GM21381 (cell line): Measurements from ENCODE around the gene PDZRN4.
"Not testable (repeated sequence)": the region's sequence is repeated elsewhere in the genome, so short reads cannot be mapped to it uniquely, and the experiment has no call there.

Experiments used
- ATAC-seq: cut with Tn5 transposase; IDR thresholded peaks from one replicate; pipeline ENCODE4 v1.9.1; 2021; ENCODE audit warnings: mild to moderate bottlenecking, moderate library complexity; ENCODE audit not compliant: unreplicated experiment

PDZRN4 gene

DNA sequence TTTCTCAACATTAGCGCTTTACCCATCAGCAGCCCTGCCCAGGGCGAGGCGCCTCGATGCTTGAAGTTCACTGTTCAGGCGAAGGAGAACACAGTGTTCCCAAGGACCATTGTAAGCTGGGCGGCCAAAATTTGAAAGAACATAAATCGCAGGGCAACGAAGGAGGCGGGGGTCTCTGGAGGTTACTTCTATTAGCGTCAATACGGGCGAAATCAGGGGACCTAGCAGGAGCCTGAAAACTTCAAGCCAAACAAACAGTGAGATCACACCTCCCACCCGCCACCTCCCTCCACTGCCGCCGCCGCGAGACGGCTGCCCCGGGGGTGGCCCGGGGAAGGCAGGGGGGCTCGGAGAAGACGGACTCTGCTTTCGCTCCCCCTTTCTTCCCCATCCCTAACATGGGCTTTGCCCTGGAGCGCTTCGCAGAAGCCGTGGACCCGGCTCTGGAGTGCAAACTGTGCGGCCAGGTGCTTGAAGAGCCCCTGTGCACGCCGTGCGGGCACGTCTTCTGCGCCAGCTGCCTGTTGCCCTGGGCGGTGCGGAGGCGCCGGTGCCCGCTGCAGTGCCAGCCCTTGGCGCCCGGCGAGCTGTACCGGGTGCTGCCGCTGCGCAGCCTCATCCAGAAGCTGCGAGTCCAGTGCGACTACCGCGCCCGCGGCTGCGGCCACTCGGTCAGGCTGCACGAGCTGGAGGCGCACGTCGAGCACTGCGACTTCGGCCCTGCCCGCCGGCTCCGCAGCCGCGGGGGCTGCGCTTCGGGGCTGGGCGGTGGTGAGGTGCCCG, at the start of gene PDZRN4:
Gene PDZRN4 (plus strand): TSS at position 263 of the 783 bp plus-strand sequence.
- no peak for ATAC-seq

DNA sequence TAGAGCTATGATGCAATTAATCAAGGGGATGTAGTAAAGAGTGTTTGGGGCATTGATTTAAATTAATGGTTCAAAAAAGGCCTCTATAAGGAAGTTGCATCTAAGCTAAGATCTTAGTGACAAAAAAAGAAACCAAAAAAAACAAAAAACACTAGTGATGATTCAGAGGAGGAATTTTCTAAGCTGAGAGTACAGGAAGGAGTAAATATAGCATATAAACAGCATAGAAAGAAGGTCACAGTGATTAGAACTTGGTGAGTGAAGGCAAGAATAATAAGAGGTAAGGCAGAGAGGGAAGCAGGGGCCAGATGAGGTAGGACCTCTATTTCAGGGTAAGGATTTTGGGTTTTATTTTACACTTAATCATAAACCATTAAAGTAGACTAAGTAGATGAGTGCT, 48.0 kb upstream of the PDZRN4 start:
- ATAC-seq = no peak

DNA sequence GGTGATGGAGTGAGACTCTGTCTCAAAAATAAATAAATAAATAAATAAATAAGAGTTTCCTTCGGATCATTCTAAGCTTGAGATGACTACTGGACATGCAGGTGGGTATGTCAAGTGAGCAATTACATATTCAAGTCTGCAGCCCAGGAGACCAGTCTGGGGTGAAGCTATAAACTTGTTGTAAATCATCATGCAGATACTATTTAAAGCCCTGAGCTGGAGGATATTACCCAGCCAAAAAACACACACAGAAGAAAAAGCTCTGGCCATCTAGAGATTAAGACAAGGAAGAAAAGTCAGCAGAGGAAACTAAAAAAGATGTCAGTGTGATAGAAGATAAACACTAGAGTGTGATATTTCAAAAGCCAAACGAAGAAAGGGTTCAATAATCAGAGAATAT, 47.0 kb upstream of the PDZRN4 start:
- no peak for ATAC-seq

DNA sequence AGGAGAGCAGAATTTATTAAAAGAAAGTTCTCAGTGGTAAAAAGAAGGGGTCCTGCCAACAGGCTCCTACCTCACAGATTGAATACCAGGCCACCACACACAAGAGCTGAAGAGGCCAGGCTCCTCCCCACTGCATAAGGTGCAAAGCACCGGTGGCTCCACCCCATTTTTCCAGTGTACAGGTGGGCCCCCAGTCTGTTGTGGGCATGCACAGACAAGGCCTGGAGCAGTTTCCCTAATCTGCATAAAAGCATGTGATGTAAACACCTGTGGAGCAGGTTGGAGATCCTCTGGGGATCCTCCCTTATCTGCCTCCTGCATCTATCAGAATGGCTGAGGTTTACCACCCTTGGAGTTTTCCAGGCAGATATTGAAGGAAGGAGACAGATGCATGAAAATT, 45.7 kb upstream of the PDZRN4 start:
- ATAC-seq = no peak

DNA sequence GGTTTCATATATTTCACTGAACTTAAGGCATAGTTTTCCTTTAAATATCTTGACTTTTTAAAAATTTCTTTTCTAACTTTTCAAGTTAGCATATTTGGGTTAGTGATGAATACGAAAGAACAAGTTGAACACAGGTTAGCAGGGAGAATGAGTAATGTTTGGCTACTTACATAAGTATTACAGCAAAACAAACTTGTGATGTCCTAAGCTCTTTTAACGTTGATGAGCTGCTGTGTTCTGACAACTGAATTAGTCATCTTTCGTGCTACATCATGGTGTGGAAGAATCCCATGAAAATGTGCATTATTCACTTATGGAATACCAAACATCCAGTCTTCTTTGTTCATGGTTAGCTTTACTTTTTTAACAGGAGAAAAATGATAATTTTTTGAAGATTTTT, 36.3 kb upstream of the PDZRN4 start:
- ATAC-seq = no peak

DNA sequence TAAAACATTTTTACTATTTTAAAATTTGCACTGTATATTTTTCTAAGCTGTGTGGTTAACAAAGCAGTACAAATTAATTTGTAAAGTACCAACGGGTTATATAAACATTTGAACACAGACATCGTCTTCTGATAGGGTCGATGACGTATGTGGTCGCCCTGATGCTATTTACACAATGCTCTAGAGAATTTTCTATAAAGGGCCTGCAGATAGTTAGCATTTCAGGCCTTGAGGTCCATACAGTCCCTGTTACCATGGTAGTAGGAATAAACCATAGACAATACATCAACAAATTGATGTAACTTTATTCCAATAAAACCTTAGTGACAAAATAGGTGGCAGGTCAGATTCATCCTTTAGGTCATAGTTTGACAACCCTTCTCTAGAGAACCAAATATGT, 25.7 kb upstream of the PDZRN4 start:
- no peak for ATAC-seq

DNA sequence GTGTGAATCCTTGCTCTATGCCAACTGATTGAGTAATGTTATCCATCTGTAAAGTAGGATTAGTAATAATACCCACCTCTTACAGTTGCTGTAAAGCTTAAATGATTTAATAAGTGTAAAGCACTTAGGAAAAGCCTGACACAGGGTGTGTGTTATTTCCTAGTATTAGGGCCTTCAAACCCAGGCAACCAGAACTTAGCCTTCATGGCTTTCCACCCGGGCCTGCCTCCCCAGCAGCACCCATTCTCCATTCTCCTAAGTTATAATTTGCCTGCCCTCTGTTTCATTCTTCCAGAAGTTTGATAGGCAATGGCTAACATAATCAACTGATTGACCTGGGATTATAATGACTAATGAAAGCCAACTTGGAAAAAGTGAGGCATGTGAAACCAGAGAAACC, 20.4 kb upstream of the PDZRN4 start:
- ATAC-seq = no peak

DNA sequence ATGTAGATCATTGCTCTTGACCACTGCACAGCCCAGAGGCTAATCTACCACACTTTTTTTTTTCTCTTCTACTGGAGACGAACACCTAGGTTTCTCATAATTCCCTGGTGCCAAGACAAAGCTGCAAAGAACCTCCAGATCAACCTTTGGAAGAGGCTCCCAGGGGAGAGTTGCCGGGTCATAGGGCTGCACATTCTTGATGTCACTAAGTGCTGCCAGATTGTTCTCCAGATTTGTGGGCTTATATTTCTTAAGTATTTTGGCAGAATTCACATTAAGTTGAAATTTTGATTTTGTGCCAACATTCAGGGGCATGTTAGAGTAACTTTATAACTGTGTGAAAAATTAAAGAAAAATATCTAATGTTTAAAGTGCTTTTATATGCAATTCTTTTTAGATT, 13.5 kb upstream of the PDZRN4 start:
- ATAC-seq = no peak

DNA sequence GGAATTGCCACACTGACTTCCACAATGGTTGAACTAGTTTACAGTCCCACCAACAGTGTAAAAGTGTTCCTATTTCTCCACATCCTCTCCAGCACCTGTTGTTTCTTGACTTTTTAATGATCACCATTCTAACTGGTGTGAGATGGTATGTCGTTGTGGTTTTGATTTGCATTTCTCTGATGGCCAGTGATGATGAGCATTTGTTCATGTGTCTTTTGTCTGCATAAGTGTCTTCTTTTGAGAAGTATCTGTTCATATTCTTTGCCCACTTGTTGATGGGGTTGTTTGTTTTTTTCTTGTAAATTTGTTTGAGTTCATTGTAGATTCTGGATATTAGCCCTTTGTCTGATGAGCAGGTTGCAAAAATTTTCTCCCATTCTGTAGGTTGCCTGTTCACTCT, 8.6 kb upstream of the PDZRN4 start:
- not testable (repeated sequence) for ATAC-seq

DNA sequence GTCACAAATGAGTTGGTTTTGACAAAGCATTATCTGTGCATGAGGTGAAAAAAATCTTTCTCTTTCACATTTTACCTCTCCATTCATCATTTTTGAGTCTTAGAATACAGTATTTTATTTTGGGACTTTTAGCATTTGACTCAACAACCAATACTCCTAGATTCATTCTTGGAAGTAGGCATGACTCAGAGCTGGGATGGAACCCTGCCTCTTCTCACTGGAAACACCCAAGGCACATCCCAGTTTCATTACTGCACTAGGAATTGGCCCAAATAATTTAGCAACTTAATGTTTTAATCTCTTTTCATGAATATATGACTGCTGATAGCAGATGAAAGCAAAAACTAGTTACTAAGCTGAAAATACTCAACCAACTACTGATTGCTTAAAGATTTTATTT, 3.3 kb upstream of the PDZRN4 start:
- ATAC-seq = no peak

DNA sequence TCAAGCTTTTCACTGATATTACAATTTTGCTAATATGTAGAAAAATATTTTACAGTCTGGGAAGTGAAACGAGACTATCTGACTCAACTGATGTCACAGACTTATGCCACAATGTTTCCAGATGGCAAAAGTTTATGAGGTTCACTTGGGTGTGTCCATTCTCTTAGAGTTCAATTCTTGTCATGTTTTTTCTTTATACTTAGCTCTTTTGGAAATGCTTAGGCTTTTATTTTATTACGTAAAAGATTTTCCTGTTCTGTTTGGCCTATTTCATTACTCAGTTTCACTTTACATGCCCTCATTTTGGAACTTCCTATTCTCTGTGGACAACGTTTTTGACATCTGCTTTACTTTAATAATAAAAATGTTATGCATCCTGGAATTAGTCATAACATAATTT, 2.1 kb upstream of the PDZRN4 start:
- ATAC-seq = no peak

DNA sequence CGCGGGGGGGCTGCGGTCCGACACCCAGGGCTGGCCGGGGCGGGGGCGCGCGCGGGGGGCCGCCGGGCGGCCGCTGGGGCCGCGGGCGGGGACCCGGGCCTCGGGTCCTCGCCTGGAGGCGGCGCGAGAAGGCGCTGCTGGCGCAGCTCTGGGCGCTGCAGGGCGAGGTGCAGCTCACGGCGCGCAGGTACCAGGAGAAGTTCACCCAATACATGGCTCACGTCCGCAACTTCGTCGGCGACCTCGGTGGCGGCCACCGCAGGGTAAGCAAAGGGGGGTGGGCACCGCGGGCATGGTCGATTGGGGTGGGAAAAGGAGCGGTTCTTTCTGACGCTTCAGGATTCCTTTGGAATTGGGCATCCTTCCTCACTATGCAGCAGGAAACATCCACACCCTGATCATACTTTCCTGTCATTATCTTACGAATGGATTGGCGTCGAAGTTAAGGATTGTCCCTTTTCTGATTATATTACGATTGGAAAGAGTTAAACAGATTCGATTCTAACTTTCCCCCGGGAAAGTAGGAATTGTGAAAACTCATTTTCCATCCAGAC, 798 bp downstream of the PDZRN4 start:
- no peak for ATAC-seq

DNA sequence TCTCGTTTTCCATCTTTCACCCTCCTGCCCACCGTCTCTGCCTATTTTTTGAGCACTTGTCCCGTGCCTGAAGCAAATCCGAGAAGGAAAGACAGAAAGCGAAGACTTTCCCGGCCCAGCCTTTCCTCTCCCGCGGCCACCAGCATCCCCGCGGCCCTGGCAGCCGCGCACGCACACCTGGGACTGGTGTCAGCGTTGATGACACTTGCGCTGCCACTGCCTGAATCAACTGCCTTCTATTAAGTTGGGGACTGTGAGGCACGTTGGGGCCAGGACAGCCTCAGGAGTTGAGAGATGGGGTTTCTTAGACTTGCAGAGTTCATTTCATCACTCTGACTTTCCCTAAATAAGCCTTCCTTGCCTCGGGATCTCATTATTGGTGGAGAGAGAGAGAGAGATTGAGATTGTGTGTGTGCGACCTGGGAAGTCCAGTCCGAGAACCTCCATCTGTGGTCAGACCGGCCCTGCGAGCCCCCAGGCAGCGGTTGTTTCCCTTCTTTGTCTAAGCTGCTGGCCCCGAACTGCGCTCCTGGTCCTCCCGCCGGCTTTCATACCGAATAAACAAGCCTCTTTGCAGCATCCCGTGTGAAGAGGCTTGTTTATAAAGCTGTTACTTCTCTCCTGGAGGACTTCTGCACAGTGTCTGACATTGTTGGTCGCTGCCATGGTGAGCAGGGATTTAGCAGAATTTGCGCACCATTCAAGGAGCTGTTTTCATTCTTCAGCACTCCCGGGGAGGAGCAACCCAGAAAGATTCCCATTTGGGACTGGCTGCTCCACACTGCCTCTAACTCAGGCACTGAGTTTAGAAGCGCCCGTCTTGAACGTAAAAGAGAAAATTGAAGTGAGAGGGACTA, 1.5 kb downstream of the PDZRN4 start:
- ATAC-seq = no peak

DNA sequence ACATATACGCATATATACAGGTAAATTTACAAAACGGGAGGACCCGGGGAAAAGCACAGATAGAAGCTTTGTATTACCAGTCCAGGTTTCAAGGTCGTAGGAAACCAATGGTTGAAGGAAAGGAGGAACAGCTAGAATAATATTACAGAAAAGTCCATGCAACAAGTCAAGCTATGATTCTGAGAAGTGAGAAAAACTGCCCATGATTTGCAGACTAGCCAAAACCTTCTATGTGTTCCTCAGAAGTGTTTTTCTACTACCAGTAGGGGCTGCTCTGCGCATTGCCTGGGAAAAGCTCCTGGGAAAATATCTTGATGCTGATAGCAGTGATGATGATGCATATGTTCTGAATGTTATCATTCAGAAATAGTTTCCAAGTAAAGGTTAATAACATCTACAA, 2.2 kb downstream of the PDZRN4 start:
- ATAC-seq = no peak

DNA sequence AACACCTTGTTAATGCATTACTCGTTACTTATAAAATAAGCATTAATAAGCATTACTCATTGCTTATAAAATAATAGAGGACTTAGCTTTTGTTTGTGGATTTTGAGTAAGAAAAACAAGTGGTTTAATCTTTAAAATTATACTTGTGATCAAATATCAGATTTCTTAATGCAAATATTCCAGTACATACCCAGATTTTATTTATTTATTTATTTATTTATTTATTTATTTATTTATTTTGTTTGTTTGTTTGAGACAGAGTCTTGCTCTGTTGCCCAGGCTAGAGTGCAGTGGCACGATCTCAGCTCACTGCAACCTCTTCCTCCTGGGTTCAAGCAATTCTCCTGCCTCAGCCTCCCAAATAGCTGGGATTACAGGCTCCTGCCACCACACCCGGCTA, 3.4 kb downstream of the PDZRN4 start:
- not testable (repeated sequence) for ATAC-seq

DNA sequence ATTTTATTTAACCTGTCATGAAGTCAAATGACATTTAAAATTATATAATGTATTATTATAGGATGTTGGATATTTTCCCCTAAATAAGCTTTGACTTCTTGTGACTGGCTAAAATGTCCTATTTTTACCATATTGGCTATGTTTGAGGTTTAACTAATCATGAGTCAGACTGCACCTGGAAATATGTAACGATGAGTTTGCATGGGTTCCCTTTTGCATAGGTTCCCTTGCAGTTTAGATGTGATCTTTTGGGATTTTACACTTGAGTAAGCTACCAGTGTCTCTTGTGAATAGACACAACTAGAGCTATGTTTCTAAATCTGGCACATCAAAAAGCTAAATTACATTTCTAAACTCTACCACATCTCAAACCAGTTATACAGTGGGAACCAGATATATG, 5.2 kb downstream of the PDZRN4 start:
- no peak for ATAC-seq

DNA sequence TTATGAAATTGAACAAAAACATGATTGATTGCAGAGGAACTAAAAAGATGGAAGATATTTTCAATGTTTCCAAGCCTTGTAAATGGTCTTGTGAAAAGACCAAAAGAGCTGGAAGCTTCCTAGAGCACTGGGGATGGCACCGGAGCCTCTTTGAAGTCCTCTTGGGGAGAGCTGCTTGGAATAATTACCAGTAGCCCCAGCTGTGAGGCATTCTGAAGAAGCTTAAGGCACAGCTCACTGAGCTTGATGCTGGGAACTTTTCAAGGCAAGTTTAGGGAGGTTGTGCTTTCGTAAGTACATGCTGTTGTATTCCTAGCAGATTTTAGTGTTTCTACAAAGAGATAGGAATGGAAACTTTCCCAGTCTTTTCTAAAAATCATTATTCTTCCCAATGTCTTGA, 13.9 kb downstream of the PDZRN4 start:
- ATAC-seq = no peak

DNA sequence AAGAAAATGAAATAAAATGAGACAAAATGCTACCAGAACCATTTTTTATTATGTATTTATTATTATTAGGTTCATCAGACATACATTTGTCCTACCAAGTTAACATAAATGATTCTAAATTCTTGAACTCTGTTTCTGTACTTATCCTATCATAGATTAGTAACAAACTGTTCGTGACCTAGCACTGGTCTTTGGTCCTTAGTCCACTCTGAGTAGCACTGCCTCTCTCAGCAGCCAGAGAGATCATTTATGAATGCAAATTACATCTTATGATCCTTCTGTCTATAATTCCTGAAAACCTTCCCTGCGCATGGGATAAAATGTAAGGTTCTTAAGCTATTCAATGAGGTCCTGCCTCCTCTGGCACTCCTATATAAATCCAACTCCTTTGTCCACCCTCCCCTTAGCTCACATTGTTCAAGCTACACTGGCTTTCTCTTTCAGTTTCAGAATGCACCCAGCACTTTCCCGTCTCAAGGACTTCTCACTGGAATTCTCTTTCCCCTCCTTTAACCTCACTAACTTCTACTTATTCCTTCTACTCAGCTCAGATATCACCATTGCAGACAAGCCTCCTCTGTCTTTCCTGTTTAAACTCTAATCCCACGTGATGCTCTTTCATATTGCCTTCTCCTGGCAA, 17.1 kb downstream of the PDZRN4 start:
- ATAC-seq = no peak

DNA sequence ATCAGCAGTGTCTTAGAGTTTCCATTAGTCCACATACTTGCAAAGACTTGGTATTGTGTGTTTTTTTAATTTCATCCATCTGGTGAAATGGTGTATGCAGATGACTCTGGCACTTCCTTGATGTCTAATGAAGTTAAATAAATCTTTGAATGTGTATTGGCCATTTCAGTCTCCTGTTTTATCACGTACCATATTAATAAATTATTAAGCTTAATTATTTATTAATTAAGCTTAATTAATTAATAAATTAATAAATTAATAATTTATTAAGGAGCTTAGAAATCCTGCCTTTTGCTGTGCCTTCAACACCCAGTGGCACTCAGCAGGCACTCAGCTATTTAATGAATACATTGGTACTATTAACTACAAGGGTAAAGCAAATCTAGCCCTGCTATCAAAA, 18.2 kb downstream of the PDZRN4 start:
- no peak for ATAC-seq

DNA sequence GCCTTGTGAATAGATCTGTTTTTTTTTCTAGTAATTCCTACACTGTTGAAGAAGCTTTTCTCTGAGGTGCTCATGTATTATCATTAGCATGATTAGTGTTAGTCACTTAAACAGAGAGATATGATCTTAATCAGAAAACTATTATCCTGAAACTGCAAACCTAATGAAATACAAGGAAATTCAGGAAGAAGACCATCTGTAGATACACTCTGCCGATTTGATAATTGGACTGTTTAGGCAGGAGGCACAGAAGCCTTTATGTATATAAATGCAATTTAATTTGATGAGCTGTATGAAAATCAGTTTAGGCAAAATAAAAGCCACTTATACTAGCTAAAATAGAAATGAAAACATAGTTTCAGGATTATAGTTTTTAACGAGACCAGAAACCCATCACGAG, 23.3 kb downstream of the PDZRN4 start:
- no peak for ATAC-seq

DNA sequence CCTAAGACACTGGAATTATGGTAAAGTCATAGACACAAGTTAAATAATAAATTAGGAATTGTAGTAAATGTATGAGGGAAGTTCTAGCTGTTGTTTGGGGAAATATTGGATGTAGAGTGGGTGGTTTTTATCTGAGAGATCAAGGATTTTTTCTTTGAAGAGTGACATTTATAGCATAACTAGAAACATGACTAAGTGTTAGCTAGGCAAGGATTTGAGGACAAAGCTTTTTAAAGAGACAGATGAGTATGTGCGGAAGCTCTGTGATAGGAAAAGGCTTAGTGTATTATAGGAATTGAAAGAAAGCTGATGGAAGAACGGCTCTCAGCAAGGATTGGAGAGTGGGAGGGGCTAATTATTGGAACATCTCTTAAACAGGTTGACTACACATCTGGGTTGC, 24.5 kb downstream of the PDZRN4 start:
- no peak for ATAC-seq

DNA sequence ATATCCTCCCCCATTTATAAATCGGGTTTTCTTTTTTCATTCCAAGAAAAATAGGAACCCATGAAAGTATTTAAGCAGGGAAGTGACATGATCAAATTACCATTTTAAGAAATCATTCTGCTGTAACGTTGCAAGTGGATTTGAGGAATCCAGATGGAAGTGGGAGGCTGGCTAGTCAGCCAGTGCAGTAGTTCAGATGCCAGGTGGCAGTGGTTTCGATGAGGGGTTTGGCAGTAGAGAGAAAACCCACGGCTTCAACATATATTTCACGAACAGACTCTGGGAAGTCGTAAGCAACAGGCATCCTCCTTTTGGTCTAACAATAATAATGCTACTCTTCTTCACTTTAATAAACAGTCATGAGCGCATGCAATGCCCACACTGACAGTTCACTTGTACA, 25.0 kb downstream of the PDZRN4 start:
- ATAC-seq = no peak
